ENCODE results near the gene GABARAPL1.
"Not testable (repeated sequence)": the region's sequence is repeated elsewhere in the genome, so short reads cannot be mapped to it uniquely, and the experiment has no call there.

Gene GABARAPL1

DNA sequence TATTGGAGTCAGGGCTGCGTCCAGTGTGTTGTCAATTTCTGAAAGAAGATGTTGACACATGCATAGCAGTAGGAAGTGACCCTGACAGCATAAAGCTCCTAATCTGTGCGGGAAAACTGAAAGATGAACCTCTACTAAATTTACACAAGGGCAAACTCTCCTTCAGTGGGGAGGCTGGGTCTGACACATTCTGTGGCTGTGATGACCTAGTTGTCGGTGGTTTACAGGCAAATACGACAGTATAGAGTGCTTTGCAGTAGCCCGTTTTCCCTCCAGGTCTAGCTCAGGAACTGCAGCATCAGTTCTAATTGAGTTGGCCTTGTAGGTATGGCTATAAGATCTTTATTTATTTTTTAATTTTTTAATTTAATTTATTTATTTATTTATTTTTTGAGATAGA, 14.8 kb upstream of the GABARAPL1 start:
- no peak for DNase-seq (ENCODE audit: low spot score)

DNA sequence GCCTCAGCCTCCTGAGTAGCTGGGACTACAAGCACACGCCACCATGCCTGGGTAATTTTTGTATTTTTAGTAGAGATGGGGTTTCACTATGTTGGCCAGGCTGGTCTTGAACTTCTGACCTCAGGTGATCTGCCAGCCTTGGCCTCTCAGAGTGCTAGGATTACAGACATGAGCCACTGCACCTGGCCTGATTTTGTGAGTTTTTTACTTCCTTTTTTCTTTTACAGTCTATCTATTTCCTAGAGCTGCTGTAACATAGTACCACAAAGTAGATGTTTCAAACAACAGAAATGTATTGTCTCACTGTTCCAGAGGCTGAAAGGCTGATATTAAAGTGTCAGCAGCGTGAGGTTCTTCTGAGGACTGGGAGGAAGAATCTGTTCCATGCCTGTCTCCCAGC, 8.2 kb upstream of the GABARAPL1 start:
- DNase-seq (ENCODE audit: low spot score) = not testable (repeated sequence)

DNA sequence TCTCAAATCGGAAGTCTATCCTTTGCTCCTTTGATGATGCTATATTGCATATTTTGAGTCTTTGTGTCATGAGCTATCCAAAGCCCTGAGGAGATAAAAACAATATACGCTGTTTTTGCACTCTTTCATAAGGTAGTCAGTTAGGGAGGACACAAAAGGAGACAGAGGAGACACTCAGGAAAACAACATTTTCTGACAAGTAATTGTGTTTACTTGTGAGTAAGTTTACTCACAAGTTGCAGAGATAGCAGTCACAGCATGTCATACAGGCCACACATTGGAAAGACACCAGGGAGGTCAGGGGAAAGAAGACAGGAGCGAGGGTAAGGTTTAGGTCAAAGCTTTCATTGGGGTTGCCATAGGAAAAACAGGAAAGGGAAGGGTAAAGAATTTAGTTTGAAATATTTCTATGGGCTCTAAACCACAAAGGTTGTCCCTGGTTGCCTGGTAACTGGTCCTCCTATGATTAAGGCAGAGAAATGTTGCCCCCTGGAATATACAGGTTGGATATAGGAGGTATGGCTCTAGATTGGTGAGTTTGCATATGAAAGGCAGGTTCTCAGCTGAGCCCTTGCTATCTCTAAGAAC, 7.4 kb upstream of the GABARAPL1 start:
- DNase-seq (ENCODE audit: low spot score) = peak; percentile 36

DNA sequence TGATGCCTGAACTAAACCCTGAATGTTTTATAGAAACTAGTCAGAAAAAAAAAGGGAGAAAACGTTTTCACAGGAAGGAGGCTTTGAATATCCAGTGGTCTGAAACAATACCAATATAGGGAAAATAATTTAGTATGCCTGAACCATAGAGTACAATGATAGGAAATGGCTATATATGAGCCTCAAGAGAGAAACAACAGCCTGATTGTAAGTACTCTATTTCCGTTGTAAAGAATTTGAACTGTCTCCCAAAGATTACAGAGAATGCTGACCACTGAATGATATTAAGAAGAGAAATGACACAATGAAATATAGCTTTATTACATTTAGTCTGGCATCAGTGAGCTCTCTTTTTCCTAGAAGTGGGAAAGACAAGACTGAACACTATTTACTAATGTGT, 5.5 kb upstream of the GABARAPL1 start:
- DNase-seq (ENCODE audit: low spot score) = no peak

DNA sequence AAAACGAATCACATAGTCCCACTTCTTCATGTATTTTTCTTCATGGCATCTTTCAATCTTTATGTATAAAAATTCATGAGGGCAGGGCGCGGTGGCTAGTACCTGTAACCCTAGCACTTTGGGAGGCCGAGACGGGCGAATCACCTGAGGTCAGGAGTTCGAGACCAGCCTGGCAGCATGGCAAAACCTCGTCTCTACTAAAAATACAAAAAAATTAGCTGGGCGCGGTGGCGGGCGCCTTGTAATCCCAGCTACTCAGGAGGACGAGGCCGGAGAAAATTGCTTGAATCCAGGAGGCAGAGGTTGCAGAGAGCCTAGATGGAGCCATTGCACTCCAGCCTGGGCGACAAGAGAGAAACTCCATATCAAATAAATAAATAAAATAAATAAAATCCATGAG, 2.5 kb upstream of the GABARAPL1 start:
- DNase-seq (ENCODE audit: low spot score) = no peak

DNA sequence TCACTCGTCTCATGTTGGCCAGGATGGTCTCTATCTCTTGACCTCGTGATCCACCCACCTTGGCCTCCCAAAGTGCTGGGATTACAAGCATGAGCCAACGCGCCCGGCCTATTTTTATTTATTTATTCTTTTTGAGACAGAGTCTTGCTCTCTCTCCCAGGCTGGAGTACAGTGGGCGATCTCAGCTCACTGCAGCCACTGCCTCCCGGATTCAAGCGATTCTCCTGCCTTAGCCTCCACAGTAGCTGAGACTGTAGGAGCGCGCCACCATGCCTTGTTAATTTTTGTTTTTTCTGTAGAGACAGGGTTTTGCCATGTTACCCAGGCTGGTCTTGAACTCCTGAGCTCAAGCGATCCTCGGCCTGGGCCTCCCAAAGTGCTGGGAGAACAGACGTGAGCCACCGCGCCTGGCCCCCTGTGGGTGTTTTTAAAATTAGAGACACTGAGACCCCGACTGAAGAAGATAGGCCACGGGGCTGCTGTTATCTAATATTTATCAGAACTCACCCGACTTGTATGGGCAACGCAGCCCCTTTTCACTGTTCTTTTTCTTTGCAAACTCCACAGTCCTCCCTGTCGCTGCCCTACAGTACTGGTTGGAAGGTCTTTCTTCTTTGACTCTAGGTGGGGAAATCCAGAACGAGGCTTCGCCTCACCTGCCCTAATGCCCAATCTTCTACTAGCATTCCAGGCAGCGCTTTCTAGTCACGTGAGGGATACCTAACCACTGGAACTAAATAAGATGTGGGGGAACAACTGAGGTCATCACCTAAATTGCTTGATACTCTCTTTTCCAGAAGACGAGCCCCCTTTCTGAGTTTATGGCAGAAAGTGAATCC, 1.4 kb upstream of the GABARAPL1 start:
- DNase-seq (ENCODE audit: low spot score) = no peak

DNA sequence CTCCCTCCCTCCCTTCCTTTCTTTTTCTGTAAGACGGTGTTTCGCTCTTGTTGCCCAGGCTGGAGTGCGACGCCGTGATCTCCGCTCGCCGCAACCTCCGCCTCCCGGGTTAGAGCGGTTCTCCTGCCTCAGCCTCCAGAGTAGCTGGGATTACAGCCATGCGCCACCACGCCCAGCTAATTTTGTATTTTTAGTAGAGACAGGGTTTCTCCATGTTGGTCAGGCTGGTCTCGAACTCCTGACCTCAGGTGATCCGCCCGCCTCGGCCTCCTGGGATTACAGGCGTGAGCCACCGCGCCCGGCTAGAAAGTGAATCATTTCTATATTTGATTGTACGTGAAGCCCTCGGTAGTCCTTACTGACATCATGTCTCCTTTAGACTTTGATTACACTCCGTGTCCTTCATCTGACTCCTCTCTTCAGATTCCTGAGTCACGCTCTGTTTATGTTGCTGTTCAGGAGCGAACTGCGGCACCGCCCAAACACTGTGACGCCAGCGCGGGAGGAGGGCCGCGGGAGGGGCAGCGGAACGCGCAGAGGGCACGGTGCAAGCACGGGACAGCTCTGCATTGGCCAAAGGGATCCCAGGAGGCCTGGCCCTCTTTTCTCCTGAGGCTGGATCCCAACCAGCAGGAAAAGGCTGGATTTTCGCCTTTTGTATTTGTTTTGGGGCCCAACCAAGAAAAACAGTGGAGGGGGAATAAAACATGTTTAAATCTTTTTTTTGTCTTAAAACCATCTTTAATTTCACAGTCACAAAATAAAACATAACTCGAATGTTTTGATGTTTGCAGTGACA, 538 bp upstream of the GABARAPL1 start:
- DNase-seq (ENCODE audit: low spot score) = peak; percentile 96

DNA sequence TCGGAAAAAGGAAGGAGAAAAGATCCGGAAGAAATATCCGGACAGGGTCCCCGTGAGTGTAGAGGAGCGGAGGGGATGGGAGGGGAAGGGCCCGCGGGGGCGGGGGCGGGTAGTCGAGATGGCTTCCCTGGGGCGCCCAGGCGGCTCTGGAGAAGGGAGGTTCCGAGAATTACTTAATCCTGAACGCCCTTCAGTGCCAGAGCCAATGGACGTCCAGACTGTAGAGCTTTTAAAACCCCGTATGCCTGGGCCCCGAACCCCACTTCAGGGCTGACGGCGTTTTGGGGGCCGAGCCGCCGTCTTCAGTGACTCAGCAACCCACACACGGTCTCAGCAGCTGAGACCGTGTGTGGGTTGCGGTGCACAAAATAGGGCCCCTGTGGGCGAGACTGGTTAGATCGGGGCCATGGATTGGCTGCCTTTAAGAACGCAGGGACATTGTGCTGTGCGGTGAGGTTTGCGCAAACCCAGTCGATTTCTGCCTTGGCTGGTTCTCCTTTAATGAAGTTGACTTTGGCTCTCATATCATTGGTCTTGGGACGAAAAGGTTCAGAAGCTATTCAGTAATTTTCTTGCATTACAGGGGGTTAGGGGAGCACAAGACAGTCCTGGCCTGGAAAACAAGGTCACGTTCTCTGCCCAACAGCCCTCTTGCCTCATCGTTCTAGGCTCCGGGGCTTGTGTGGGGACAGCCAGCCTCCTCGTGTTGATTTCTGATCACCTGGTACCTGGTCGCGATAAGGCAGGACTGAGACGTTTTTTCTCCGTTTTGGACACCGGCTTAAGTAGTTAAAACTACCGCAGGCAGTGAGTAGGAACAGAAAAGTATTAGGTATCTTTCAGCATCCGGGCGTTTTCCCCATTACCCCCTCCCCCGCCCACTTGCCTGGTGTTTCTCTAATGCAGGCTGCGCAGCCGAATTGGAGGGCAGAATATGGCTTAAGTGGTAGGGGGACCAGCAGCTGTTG, 775 bp downstream of the GABARAPL1 start:
- peak; percentile 86 for DNase-seq (ENCODE audit: low spot score)

DNA sequence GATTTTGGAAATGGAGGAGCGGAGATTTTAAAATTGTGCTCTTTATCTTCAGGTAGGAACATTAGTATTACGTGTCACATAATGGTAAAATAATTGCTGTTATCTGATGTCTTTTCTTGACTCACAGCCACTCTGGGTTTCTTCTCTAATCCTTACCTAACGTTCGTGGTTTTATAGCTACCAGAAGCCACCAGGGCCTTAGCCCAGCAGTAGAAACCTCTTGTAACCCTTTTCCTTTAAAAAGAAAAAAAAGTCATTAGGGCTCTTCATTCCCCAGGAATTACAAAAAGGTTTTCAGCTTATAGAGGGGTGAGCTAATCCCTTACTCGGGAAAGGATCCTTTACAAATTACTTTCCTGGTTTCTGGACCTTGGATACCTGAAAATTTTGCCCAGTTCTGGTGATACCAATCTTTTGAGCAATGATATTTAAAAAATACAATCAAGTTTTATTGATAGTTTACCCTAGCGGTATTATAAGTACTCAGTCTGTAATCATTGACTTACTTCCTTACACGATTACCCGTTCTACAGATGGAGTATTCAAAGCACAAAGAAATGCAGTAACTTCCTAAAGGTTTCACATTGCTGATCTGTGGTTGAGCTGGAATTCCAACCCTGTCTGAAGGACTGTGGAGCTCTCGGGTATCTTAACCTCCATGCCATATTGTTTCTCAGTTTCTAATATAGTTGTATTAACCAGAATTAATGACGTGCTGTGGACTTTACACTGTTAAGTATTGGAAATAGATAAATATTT, 1.6 kb downstream of the GABARAPL1 start:
- peak; percentile 55 for DNase-seq (ENCODE audit: low spot score)

DNA sequence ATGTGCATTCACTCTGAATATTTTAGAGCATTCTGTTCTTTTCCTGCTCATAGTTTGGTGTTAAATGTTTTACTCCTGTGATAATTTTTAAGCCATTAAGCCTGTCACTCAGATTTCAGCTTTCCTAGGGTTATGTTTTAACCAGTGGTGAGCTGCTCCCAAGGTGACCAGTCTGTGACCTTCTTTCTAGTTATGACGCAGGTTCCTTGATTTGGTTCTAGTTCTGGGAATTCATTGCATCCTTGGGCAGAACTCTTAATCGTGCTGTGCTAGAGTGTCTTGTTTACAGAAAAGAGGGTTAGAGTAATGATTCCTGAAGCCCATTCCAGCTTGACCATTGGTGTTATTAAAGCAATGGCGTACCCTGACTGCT, 2.2 kb downstream of the GABARAPL1 start:
- DNase-seq (ENCODE audit: low spot score) = no peak

DNA sequence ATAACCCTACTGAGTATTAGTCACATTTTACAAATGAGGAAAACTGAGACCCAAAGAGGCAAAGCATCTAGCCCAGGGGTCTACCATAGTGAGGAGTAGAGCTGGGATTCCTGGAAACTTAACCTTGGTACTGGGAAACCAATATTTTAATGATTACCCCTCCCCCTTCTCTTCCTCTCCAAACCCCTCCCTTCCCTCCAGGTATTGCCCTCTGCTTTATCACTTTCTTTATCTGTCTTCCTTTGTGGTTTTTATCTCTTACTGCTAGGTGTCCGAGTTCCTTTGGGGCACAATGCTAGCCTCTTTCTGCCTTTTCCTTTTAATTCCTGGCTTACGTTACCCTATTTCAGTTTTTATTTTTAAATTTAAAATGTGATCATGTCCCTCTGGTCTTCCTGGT, 2.8 kb downstream of the GABARAPL1 start:
- no peak for DNase-seq (ENCODE audit: low spot score)

DNA sequence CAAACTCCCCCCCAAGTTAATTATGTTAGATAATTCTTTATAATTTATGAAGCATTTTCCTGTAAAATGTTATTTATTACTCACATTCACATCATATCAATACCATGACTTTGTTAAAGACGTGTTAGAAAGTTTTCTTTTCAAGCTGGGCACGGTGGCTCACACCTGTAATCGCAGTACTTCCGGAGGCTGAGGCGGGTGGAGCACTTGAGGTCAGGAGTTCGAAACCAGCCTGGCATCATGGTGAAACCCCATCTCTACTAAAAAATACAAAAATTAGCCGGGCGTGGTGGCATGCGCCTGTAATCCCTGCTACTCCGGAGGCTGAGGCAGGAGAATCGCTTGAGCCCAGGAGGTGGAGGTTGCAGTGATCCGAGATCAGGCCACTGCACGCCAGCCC, 3.3 kb downstream of the GABARAPL1 start:
- DNase-seq (ENCODE audit: low spot score) = not testable (repeated sequence)

DNA sequence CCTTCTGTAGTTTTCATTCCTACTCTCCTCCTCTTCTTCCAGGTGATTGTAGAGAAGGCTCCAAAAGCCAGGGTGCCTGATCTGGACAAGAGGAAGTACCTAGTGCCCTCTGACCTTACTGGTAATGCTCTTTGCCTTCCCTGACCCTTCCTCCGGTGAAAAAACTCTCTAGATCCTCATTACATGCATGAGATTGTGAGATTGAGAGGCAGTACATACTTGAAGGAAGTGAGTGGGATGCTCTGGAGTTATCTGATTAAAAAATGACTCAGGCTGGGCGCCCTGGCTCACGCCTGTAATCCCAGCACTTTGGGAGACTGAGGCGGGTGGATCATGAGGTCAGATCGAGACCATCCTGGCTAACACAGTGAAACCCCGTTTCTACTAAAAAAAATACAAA, 5.3 kb downstream of the GABARAPL1 start:
- no peak for DNase-seq (ENCODE audit: low spot score)

DNA sequence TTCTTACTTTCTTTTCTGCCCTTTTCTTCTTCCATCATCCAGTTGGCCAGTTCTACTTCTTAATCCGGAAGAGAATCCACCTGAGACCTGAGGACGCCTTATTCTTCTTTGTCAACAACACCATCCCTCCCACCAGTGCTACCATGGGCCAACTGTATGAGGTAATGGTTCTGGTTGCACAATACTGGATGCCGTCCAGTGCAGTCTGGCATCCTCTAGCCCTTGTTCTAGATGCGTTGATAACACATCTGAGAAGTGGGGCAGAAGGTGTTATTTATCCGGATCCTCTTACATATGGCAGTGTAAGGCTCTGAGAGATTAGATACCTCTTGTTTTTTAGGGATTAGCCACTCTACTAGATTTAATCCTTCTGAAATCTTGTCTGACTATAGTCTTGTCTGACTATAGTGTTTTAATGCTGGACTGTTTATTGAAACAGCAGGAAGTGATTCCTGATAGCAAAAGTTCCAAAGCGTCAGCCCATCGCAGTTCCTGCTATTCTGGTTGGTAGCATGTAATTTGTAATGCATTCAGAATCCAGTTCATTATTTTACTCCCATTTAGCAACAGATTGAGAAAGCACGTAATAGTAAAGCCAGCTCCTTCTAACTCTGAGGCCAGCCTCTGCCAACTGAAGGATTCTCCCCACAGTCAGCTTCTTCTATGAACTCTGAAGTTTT, 7.9 kb downstream of the GABARAPL1 start:
- DNase-seq (ENCODE audit: low spot score) = peak; percentile 46

DNA sequence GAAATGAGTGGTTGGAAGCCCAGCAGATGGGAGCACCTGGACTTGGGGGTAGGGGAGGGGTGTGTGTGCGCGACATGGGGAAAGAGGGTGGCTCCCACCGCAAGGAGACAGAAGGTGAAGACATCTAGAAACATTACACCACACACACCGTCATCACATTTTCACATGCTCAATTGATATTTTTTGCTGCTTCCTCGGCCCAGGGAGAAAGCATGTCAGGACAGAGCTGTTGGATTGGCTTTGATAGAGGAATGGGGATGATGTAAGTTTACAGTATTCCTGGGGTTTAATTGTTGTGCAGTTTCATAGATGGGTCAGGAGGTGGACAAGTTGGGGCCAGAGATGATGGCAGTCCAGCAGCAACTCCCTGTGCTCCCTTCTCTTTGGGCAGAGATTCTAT, 9.2 kb downstream of the GABARAPL1 start:
- DNase-seq (ENCODE audit: low spot score) = no peak

DNA sequence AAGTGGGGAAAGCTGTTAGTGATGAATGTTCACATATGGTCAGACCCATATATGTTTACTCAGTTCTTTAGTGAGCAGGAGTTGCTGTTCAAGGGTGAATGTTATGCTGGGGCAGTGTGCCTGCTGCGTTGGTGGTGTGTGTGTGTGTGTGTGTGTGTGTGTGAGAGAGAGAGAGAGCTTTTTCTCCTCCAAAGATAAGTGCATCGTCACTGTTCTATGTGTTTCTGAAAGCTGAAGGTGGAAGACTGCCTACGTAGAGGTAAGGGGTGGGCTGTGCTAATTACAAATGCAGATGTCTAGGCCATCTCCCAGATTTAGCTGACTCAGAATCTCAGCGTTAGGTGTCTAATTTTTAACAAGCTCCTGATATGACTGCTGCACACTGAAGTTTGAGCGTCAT, 10.5 kb downstream of the GABARAPL1 start:
- DNase-seq (ENCODE audit: low spot score) = no peak

DNA sequence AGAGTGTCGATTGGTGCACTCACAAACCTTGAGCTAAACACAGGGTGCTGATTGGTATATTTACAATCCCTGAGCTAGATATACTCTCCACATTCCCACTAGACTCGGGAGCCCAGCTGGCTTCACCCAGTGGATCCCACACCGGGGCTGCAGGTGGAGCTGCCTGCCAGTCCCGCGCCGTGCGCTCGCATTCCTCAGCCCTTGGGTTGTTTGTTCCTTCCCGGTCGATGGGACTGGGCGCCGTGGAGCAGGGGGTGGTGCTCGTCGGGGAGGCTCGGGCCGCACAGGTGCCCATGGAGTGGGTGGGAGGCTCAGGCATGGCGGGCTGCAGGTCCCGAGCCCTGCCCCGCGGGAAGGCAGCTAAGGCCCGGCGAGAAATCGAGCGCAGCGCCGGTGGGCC, 12.7 kb downstream of the GABARAPL1 start:
- DNase-seq (ENCODE audit: low spot score) = not testable (repeated sequence)

DNA sequence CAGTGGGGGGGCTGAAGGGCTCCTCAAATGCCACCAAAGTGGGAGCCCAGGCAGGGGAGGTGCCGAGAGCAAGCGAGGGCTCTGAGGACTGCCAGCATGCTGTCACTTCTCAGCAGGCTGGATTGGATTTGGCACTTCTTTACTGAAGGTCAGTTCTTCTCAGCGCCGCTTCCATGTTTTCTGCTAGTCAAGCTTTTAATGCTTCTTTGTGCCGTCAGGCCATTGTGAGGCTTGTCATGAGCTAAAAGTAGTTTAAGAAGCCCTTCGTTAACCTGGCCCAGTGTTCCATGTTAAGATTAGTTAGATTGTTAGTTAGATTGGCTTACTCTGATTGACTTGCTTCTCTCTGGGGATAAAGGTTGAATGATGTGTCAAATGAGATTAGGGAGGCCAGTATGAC, 13.4 kb downstream of the GABARAPL1 start:
- DNase-seq (ENCODE audit: low spot score) = no peak

DNA sequence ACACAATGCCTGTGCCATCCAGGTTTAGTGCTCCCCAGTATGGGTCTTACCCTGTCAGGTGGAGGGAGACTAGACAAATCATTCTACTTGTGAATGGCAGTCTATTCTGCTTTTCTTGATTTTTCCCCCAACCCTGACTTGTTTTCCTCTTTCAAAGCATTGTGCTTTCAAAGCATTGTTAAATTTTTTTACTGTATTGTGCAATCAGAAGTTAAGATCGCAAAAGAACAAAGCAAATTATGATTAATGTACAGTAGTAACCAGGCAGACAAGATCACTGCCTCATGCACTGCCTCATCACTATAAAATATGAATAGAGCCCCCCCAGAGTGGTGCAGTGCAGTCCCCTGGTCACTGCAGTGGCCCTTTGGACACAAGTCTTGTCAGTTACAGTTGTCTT, 14.1 kb downstream of the GABARAPL1 start:
- DNase-seq (ENCODE audit: low spot score) = no peak

DNA sequence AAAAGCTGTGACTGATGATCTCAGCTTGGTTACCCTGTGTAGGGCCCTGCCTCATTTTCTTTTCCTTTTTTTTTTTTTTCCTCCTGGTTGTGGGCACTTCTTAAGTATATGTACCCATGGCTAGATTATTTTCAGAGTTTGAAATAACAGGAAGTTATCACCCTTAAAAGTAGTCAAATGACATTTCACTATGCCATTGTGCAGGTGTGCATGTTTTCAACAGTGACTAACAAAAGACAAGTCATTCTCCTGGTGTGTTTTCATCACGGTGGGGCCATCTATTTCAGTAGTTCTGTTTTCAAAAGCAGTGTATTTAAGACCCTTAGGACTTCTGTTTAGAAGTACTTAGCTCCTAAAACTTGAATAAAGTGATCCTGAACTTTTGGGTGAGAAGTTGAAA, 15.0 kb downstream of the GABARAPL1 start:
- DNase-seq (ENCODE audit: low spot score) = no peak

DNA sequence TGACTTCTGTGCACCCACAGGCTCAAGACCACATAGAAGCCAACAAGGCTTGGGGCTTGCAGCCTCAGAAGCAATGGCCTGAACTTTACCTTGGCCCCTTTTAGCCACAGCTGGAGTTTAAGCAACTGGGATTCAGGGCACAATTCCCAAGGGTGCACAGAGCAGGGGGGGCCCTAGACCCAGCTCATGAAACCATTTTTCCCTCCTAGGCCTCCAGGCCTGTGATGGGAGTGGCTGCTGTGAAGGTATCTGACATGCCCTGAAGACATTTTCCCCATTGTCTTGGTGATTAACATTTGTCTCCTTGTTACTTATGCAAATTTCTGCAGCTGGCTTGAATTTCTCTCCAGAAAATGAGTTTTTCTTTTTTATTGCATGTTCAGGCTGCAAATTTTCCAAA, 21.9 kb downstream of the GABARAPL1 start:
- no peak for DNase-seq (ENCODE audit: low spot score)

Measured in GM03348 (cell line).